Naive thymus-derived CD8-positive, alpha-beta T cell (primary cell): ENCODE measurements around the gene GPR84. TPM values are rescaled to one million over a fixed set of nuclear protein-coding genes. Genes with fewer than 3 reads are reported as not detected.

ENCODE experiments used
- ATAC-seq, 2 donors: fragments of 150-1000 bp; cut with Tn5 transposase in 1 of 2; sonication (Bioruptor Pico), chemical (Tn5 transposase) in 1 of 2; 1 replicate in 1 of 2; 2 replicates in 1 of 2; pipeline ENCODE4 v1.10.0; 2021; ENCODE audit warnings: mild to moderate bottlenecking in 2 of 2, moderate library complexity in 2 of 2
- POLR2A ChIA-PET: fragments of 350-600 bp; sonication (Branson Sonifier 250); formaldehyde crosslinking; loops from one replicate; lab custom pipeline; 2021; ENCODE audit warnings: antibody characterized with exemption; lab: Charles Lee
- DNase-seq, 10 donors: peaks; one replicate each; pipeline versions ENCODE4 v3.0.0 to v3.0.0-alpha.2; 2020 to 2022
- H3K27ac Mint-ChIP-seq, 10 donors: one replicate each; pipeline ENCODE4 v1.8.0; 2020 to 2022; ENCODE audit warnings: mild to moderate bottlenecking in 10 of 10, mixed read lengths in 10 of 10, moderate library complexity in 4 of 10, inconsistent platforms in 1 of 10
- H3K27me3 Mint-ChIP-seq, 5 donors: one replicate each; pipeline ENCODE4 v1.8.0; 2021 to 2022; ENCODE audit warnings: mixed read lengths in 5 of 5
- H3K36me3 Mint-ChIP-seq, 3 donors: one replicate each; pipeline ENCODE4 v1.8.0; 2020 to 2022; ENCODE audit warnings: mixed read lengths in 3 of 3, mild to moderate bottlenecking in 2 of 3, inconsistent platforms in 1 of 3
- H3K4me1 Mint-ChIP-seq, 4 donors: one replicate each; pipeline ENCODE4 v1.8.0; 2021 to 2022; ENCODE audit warnings: mixed read lengths in 4 of 4
- H3K4me3 Mint-ChIP-seq, 10 donors: one replicate each; pipeline ENCODE4 v1.8.0; 2020 to 2022; ENCODE audit warnings: mild to moderate bottlenecking in 10 of 10, mixed read lengths in 10 of 10, moderate library complexity in 6 of 10, inconsistent platforms in 1 of 10
- H3K9me3 Mint-ChIP-seq, 9 donors: one replicate each; pipeline ENCODE4 v1.8.0; 2020 to 2022; ENCODE audit warnings: mixed read lengths in 9 of 9, mild to moderate bottlenecking in 3 of 9, inconsistent platforms in 1 of 9, moderate library complexity in 1 of 9
- polyA plus RNA-seq, 3 donors: library from polyadenylated mRNA; unstranded; fragments of 300-500 nt; fragmentation: Illumina TruSeq; gene quantifications; one replicate each; pipeline ENCODE4 v1.2.3, GENCODE V29; 2021
- total RNA-seq, 8 experiments: library from RNA in 2 of 8; stranded (reverse) in 2 of 8; gene quantifications; one replicate each; pipeline ENCODE4 v1.2.3 and lab custom pipeline; 2021 to 2026

The GPR84 gene
- total and polyA plus RNA-seq, 5 experiments from 2014 or later: not detected

DNA sequence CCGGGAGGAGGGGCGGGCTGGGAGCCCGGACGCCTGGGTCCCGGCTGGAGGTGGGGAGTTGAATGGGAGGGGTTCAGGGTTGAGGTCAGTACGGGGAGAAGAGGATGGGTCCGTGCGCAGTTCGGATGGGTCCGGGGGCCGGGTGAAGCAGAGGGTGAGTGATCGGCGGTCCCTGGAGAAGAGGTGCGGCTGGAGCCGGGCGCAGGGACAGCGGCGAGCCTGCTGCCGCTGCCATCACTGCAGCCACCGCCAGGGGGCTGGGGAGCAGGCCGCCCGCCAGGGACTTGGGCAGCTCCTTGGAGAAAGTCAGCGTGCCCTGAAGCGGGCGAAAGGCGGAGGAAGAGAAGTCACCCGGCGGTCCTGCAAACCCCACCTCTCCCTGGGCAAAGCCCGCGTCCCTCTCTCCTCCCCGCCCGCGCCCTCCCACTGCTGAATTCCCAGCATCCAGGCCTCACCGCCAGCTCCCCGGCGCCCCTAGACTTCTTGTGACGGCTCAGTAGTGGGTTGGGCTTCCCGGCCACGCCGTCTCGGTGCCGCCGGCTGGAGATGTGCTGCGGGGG lies 6.0 kb upstream of the GPR84 start:
- Mint-ChIP-seq H3K4me1 (peaks cover 14 to 33% (median 27%) of the 10 kb centered on the region in 4 donors), H3K9me3 (no peaks in the 10 kb centered on the region), H3K27ac (no peak overlapping the region), H3K36me3 (no peaks in the 10 kb centered on the region), H3K4me3 (peak overlapping the region in 1 of 10 donors; percentile 12), H3K27me3 (no peaks in the 10 kb centered on the region)
- ATAC-seq: no peak
- peak in 2 of 10 donors; percentile 13 to 60 for DNase-seq
- POLR2A ChIA-PET: interaction anchor here (0.9 to 1.5 kb wide), 2 partner anchors 11 to 90 kb away, joined by 3 to 4 read pairs; partner anchors contain the start of genes CBX5 and HNRNPA1

DNA sequence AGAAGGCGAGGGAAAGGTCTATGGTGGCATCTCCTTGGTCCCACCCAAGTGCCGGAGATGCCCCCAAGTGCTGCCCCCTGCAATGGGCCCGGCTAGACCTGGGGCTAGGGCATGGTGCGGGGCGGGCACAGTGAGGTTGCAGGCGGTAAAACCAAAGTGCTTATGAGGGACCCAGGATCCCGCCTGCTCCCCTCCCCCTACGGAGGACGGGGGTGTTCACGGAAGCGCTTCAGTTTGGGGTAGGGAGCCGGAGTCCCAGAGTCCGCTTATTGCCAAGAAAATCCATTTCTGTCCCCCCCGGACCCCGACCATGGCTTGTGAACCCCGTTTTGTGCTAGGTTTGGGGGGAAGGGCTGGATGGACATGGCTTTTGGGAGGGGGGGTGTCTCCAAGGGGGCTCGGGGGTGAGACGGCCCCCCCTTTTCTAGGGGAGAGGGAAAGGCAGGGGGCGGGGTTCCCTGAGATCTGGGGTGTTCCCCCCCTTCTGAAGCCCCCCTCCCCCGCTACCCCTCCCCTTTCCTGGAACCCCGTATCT lies 5.4 kb upstream of the GPR84 start:
- Mint-ChIP-seq H3K27ac (peak overlapping the region in 2 of 10 donors; percentile 40 to 65), H3K4me1 (peaks cover 16 to 35% (median 30%) of the 10 kb centered on the region in 4 donors), H3K9me3 (no peaks in the 10 kb centered on the region), H3K27me3 (no peaks in the 10 kb centered on the region), H3K4me3 (peak overlapping the region in 6 of 10 donors; percentile 54 to 75 (median 60)), H3K36me3 (no peaks in the 10 kb centered on the region)
- DNase-seq (peak in 1 of 10 donors; percentile 61), ATAC-seq (no peak)
- POLR2A ChIA-PET: no interaction called here

DNA sequence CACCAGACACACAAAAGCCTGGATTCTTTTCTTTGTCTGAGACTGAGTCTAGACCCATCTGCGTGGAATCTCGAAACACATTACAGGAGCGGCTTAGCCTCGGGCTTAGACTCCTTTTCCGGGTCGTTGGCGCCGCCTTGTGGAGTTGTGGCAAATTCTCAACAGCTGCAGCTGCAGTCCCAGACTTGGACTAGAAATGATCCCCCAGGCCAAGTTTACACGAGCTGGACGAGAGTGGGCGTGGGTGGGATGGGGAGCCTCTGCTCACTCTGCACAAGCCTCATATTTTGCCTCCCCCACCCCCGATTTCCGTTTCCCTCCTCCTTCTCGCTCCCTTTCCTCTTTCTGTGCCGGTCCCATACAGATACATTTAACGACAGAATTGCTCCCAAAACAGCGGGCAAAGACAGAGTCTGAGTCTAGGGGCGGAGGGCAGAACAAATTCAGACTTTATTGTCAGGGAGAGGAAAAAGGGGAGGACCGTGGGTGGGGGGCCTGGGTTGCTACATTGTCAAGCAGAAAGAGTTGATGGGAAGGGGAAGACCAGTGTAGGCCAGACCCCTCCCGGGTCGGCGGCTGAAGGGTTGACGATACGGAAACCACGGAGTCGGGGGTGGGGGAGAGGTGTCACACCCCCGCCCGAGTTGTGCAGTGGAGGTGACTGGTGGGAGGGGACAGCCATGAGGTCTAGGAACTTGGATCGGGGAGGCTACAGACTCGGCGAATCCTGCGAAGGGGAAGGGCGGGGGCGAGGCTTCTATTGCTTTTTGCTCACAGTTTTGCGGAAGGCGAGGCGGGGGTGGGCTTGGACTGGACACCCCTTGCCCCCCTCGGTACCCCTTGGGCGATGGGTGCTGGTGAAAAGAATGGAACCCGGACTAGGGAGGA lies 4.7 kb upstream of the GPR84 start:
- no peaks in the 10 kb centered on the region for H3K9me3 Mint-ChIP-seq
- DNase-seq (peak; percentile 76 to 92 (median 84)), ATAC-seq (peak; percentile 94 to 98)
- H3K4me3 Mint-ChIP-seq: peak overlapping the region; percentile 54 to 75 (median 60)
- peaks cover 22 to 42% (median 37%) of the 10 kb centered on the region in 4 donors for H3K4me1 Mint-ChIP-seq
- POLR2A ChIA-PET: interaction anchor here (0.7 to 1.7 kb wide), 8 partner anchors 10 to 117 kb away, joined by 3 to 12 read pairs (median 4); partner anchors contain the start of genes CBX5, COPZ1 and HNRNPA1
- H3K27me3 Mint-ChIP-seq: no peaks in the 10 kb centered on the region
- peak overlapping the region in 9 of 10 donors; percentile 34 to 81 (median 48) for H3K27ac Mint-ChIP-seq
- H3K36me3 Mint-ChIP-seq: no peaks in the 10 kb centered on the region

DNA sequence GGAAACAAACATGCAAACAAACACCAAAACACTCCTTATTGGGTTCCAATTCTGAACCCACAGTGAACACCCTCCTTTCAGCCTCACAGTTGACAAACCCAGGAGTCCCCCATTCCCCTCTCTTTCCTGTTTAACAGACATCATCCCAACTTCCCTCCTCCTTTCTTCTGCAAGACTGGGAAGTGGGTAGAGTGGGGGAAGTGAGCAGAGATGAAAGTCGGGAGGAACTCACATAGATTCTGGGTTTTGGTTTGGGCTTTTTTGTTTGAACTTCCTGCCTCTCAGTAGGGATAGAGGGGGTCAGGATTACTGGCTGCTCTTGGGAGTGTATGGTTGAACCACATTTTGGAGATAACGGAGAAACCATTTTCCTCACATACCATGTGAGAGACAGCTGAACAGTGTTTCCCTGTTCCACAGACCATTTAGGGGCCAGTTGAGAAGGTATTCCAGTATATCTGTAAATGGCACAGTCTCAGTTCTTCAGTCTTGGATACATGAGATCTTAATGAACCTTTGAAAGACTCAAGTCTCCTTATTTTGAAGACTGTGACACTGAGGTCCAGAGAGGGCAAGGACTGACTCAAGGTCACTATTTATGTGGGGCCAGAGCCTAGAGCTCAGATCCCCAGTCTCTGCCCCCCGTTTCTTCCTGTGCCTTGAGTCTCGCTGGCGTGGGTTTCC lies 3.9 kb upstream of the GPR84 start:
- H3K4me3 Mint-ChIP-seq: peak overlapping the region; percentile 35 to 75 (median 60)

DNA sequence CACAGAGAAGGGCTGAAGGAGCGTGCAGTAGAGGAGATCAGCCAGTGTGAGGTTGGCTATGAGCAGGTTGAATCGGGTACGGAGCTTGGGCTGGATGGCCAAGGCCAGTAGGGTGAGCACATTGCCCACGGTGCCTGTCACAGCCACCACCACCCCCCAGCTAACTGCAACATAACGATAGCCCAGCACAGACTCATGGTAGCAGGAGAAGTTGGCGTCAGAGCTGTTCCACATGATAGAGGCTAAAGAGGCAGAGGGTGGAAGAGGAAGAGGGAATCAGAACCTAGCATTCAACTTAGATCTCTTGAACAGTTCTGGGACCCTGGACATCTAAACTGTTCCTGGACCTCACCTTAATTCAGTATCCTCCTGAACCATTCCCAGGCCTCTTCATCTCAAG lies 668 bp downstream of the GPR84 start:
- Mint-ChIP-seq H3K27ac (peak overlapping the region in 5 of 10 donors; percentile 3 to 77 (median 55)), H3K27me3 (no peaks in the 10 kb centered on the region), H3K4me3 (peak overlapping the region in 1 of 10 donors; percentile 42), H3K9me3 (no peaks in the 10 kb centered on the region), H3K4me1 (peaks cover 21 to 32% (median 29%) of the 10 kb centered on the region in 4 donors), H3K36me3 (no peaks in the 10 kb centered on the region)
- POLR2A ChIA-PET: interaction anchor here (1.0 to 1.8 kb wide), 3 partner anchors 17 to 83 kb away, joined by 3 to 8 read pairs (median 3); partner anchors contain the start of genes CBX5 and HNRNPA1
- DNase-seq: no peak
- ATAC-seq: no peak

More for the DNA sequence above, 3.9 kb upstream of the GPR84 start:
- no peak for DNase-seq
- Mint-ChIP-seq H3K27ac (peak overlapping the region in 9 of 10 donors; percentile 14 to 81 (median 41)), H3K36me3 (no peaks in the 10 kb centered on the region), H3K27me3 (no peaks in the 10 kb centered on the region), H3K9me3 (no peaks in the 10 kb centered on the region), H3K4me1 (peaks cover 28 to 50% (median 44%) of the 10 kb centered on the region in 4 donors)
- ATAC-seq: peak; percentile 13 to 31
- POLR2A ChIA-PET: interaction anchor here (0.5 to 1.7 kb wide), 8 partner anchors 9 to 149 kb away, joined by 3 to 12 read pairs (median 4); partner anchors contain the start of genes CBX5 and HNRNPA1

DNA sequence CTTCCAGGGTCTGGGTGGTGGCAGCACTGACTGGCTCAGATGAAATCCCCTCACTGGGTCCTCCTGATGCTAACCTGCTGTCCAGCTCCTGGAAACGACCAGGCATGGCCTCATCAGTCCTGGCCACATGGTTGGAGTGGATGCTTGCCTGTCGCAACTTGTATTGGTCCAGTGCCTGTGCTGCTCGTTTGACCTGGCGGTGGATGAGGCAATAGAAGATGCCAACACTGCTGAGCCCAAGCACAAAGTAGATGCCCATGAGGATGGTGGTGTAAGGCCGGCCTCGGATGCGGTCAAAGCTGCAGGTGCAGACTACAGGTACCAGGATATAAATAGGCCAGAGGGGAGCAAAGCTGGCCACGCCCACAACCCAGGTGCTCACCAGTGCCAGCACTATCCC lies 1.2 kb downstream of the GPR84 start:
- Mint-ChIP-seq H3K4me1 (peaks cover 20 to 26% (median 23%) of the 10 kb centered on the region in 4 donors), H3K36me3 (no peaks in the 10 kb centered on the region), H3K27me3 (no peaks in the 10 kb centered on the region), H3K4me3 (peak overlapping the region in 1 of 10 donors; percentile 21), H3K27ac (peak overlapping the region in 2 of 10 donors; percentile 15 to 56), H3K9me3 (no peaks in the 10 kb centered on the region)
- DNase-seq: no peak
- no peak for ATAC-seq
- POLR2A ChIA-PET: interaction anchor here (0.6 to 1.8 kb wide), 4 partner anchors 16 to 82 kb away, joined by 3 to 8 read pairs (median 4); partner anchors contain the start of genes CBX5 and HNRNPA1

DNA sequence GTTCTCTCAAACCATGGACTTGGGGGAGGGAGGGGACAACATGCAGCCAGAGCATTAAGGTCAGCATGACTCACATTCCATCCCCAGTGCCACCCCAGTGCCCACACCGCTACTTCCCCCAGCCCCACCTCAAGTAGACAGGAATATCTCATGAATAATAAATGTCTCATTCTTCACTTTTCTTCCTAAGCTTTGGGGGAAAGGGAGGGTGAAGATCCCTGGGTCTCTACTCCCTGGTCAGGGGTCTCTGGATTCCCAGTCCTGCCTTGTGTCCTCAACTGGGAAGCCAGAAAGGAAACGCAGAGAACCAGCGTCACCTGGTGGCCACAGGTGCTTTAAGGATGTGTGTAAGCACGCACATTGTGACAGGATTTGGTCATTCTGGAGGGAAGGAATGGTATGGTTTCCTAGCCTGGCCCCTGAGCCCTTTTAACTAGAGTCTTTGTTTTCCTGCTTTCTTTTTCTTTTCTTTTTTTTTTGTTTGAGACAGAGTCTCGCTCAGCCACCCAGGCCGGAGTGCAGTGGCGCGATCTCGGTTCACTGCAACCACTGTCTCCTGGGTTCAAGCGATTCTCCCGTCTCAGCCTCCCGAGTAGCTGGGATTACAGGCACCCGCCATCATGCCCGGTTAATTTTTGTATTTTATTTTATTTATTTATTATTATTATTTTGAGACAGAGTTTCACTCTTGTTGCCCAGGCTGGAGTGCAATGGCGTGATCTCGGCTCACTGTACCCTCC lies 3.4 kb downstream of the GPR84 start:
- Mint-ChIP-seq H3K27me3 (no peaks in the 10 kb centered on the region), H3K4me3 (peak overlapping the region in 9 of 10 donors; percentile 4 to 76 (median 39)), H3K4me1 (peaks cover 18 to 26% (median 21%) of the 10 kb centered on the region in 4 donors), H3K36me3 (no peaks in the 10 kb centered on the region), H3K9me3 (no peaks in the 10 kb centered on the region), H3K27ac (peak overlapping the region in 8 of 10 donors; percentile 22 to 82 (median 50))
- POLR2A ChIA-PET: interaction anchor here (0.6 to 3.8 kb wide), 5 partner anchors 8 to 108 kb away, joined by 3 to 37 read pairs (median 3); partner anchors contain the start of genes CBX5 and HNRNPA1
- peak in 8 of 10 donors; percentile 24 to 74 (median 42) for DNase-seq
- no peak for ATAC-seq

DNA sequence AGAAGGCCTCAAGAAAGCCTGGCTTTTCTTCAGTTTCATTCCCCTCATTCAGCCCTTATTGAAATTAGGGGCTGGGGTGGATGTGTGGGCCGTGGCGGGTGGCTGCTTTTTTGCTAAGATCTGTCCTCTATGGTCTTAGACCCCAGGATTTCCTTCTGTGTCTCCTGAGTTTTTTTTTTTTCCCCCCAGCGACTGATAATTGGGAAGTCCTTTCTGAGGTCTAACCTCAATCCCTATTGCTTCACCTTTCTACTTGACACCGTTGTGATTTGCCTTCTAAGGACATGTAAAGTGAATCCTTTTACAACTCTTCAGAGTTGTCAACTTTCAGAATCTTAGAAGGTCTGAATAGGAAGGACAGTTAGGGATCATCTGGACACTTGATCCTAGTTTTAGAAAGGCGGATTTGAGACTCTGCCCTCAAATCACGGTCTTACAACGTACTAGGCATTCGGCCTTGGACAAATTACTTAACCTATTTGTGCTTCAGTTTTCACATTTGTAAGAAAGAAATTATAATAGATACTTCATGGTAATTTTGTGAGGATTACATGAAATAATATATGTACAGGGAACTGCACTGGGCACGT lies 4.4 kb downstream of the GPR84 start:
- Mint-ChIP-seq H3K4me1 (peaks cover 19 to 25% (median 22%) of the 10 kb centered on the region in 4 donors), H3K36me3 (no peaks in the 10 kb centered on the region), H3K27me3 (no peaks in the 10 kb centered on the region), H3K9me3 (no peaks in the 10 kb centered on the region), H3K27ac (peak overlapping the region in 3 of 10 donors; percentile 22 to 60 (median 38)), H3K4me3 (peak overlapping the region in 1 of 10 donors; percentile 76)
- ATAC-seq: no peak
- POLR2A ChIA-PET: interaction anchor here (0.5 to 3.8 kb wide), 12 partner anchors 9 to 363 kb away, joined by 3 to 37 read pairs (median 6); partner anchors contain the start of genes CBX5, COPZ1 and HNRNPA1
- no peak for DNase-seq

DNA sequence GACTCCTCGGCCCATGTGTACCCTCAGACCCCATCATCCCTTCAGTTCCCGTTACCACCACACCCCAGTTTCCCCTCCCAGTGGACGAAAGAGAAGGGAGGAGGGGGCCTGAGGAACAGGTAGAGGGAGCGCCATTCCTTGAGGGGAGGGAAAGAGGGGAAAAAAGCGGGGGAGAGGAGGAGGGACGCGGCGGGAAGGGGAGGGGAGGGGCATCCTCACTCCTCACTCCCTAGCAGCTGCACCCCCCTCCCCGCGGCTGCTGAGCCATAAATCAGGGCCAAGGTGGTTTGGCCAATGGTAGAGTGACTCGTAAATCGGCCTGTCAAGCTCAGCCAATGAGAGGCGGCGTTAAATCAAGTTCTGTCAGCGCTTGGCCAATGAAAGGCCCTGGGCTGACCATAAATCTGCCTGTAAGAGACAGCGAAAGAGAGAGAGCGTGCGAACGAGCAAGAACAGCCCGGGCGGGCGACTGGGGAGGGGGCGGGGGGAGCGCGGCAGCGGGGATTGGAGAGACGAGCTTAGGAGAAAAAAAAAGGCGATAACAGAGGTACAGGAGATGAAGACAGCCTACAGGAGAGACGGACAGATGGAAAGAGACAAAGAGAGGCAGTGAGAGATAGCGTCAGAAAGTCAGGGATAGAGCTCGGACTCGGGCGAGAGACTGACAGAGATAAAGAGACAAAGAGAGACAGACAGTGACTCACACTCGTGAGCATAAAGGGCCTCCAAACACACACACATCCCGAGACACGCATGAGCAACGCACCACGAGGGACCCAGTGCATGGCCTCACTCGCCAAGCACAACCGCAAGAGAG lies 5.1 kb downstream of the GPR84 start:
- no peak overlapping the region for H3K4me3 Mint-ChIP-seq
- DNase-seq (peak; percentile 80 to 98 (median 94)), ATAC-seq (peak; percentile 95 to 97)
- POLR2A ChIA-PET: interaction anchor here (0.5 to 3.8 kb wide), 20 partner anchors 9 to 1314 kb away, joined by 3 to 37 read pairs (median 4); partner anchors contain the start of genes CBX5, COPZ1 and HNRNPA1
- H3K27me3 Mint-ChIP-seq: no peaks in the 10 kb centered on the region
- H3K27ac Mint-ChIP-seq: no peak overlapping the region
- H3K9me3 Mint-ChIP-seq: no peaks in the 10 kb centered on the region
- H3K4me1 Mint-ChIP-seq: peaks cover 12 to 18% (median 15%) of the 10 kb centered on the region in 4 donors
- H3K36me3 Mint-ChIP-seq: no peaks in the 10 kb centered on the region
